Measurements from ENCODE around the gene SRSF9.
"Not testable (repeated sequence)": the region's sequence is repeated elsewhere in the genome, so short reads cannot be mapped to it uniquely, and the experiment has no call there.

Gene SRSF9

DNA sequence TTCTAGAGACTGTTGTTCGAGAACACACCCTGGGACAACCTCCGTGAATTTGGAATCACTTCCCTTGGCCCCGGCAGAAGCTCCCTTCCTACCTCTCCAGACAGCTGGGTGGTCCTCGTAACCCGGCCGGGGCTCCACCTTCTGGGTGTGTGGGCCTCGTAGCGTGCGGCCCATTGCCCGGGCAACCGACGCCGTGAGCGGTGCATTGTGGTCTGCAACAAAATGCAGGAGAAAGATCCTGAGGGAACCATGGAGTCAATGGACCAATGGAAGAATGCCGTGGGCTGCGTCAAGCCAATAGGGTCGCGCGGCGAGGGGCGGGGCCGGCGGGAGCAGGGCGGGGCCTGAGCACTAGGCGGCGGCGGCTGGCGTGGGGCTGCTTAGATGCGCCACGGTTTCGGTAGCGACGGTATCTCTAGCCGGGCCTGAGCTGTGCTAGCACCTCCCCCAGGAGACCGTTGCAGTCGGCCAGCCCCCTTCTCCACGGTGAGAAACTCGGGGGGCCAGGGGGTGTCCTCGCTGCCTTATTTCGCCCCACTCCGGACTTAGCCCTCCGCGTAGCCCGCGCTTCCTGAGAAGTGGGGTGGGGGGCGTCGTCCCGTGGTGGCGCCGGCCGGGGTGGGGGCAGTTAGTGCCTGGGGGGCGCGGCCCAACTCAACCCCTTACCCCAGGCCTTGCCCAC, 26.3 kb upstream of the SRSF9 start, which contains the start of gene DYNLL1:
TSS of gene DYNLL1 (plus strand) at position 383 of the 682 bp plus-strand sequence. CDS start 309 bp downstream, outside the sequence.
- ChIA-PET POLR2A (interaction anchor here (0.6 to 2.4 kb wide), 9 partner anchors 8 to 85 kb away, joined by 3 to 39 read pairs (median 5); partner anchors contain the start of genes COQ5, POP5 and SRSF9), CTCF (interaction anchor here (1.0 kb wide), 1 partner anchor 38 kb away, joined by 3 read pairs; no protein-coding TSS in a partner anchor)
- TF ChIP-seq ELF4 (IDR thresholded peaks at IDR 0.05) (peak; percentile 48; the same call in 1 of the 2 replicates), BHLHE40 (IDR thresholded peaks at IDR 0.05; ENCODE audit: borderline replicate concordance) (no peak), FOXM1 (IDR thresholded peaks at IDR 0.05; ENCODE audit: borderline replicate concordance) (no peak), CTBP1 (IDR thresholded peaks at IDR 0.05; ENCODE audit: borderline replicate concordance) (no peak), TARDBP (IDR thresholded peaks at IDR 0.05) (no peak), ARNT (IDR thresholded peaks at IDR 0.05) (0 out of 2 replicates have a peak, but pooled peaks have one; percentile 42), LEF1 (IDR thresholded peaks at IDR 0.05; ENCODE audit: borderline replicate concordance) (no peak), FOXK2 (IDR thresholded peaks at IDR 0.05) (no peak), SP1 (IDR thresholded peaks at IDR 0.05) (no peak; the same call in 1 of the 2 replicates)
- TF ChIP-seq, protein P1, sequence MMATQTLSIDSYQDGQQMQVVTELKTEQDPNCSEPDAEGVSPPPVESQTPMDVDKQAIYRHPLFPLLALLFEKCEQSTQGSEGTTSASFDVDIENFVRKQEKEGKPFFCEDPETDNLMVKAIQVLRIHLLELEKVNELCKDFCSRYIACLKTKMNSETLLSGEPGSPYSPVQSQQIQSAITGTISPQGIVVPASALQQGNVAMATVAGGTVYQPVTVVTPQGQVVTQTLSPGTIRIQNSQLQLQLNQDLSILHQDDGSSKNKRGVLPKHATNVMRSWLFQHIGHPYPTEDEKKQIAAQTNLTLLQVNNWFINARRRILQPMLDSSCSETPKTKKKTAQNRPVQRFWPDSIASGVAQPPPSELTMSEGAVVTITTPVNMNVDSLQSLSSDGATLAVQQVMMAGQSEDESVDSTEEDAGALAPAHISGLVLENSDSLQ (IDR thresholded peaks at IDR 0.05) = no peak

DNA sequence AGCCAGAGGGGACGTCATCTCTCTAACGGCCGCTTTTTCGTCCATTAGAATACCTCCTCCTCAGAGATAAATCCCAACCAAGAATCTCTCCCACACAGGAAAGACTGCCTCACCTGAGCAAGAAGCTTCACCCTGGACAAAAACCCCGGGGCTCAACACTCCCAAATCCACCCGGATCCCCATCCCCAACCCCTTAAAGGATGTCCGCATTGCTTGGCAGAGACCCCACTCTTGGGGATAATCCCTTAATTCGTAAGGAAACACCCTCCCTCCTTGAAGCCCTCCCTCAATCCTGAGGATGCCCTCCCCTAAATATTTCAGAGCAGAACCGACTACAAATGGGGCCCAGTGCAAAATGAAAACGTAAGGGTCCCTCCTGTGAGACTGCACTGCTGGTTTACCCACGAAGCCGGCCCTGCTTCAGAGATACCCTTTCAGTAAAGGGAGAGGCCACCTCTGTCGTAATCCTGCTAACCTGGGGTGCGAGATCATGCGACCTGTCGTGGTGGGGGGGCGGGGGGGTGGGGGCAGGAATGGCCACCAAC, 25.7 kb upstream of the SRSF9 start:
- CTCF ChIA-PET = no interaction called here
- POLR2A ChIA-PET = interaction anchor here (0.6 to 2.4 kb wide), 6 partner anchors 8 to 52 kb away, joined by 3 to 39 read pairs (median 6); partner anchors contain the start of genes COQ5 and SRSF9
- no peak for DNase-seq (ENCODE audit: extremely low spot score)

More for the DNA sequence above, 26.3 kb upstream of the SRSF9 start, which contains the start of gene DYNLL1:
- DNase-seq (ENCODE audit: extremely low spot score) = peak; percentile 99

DNA sequence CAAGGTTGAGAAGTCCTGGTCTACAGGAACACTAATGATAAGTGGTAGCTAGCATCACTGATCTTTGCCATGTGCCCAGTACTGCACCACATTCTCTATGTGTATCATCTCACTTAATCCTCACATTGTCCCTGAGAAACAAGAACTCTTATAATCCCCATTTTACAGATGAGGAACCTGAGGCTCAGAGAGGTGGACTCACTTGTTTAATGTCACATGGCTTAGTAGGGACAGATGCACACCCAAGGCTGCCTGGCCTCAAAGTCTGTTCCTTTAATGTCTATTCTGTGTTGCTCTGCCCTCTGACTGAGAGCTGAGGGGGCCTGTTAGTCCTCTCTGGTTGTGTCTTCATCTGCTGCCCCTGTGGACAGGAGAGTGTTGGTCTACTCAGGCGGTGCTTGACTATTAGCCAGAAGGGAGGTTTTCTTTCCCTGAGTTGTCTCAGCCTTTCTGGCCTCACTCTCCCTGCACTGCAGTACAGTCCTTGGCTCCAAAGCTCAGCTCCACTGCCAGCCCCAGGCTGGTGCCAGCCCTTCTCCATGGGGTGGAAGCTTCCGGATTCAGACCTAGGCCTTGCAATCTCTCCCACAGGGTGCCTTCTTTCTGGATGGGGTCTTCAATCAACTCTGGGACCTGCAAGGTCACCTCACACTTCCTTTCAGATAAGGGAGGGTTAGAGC, 21.4 kb upstream of the SRSF9 start:
- TF ChIP-seq NFRKB (IDR thresholded peaks at IDR 0.05) (no peak), TARDBP (IDR thresholded peaks at IDR 0.05) (no peak), LEF1 (IDR thresholded peaks at IDR 0.05; ENCODE audit: borderline replicate concordance) (no peak), FOXM1 (IDR thresholded peaks at IDR 0.05; ENCODE audit: borderline replicate concordance) (no peak), FOXK2 (IDR thresholded peaks at IDR 0.05) (no peak), SP1 (IDR thresholded peaks at IDR 0.05) (no peak), L3MBTL2 (conservative IDR thresholded peaks at IDR 0.05) (no peak), HDGF (IDR thresholded peaks at IDR 0.05; ENCODE audit: borderline replicate concordance) (no peak), ARNT (IDR thresholded peaks at IDR 0.05) (no peak), CTBP1 (IDR thresholded peaks at IDR 0.05; ENCODE audit: borderline replicate concordance) (no peak), SUZ12 (IDR thresholded peaks at IDR 0.05) (no peak), FOXA1 (IDR thresholded peaks at IDR 0.05) (no peak), ZNF384 (IDR thresholded peaks at IDR 0.05) (no peak)
- CTCF ChIA-PET = interaction anchor here (1.2 to 2.1 kb wide), 2 partner anchors 15 to 21 kb away, joined by 4 to 6 read pairs; partner anchors contain the start of gene SRSF9
- POLR2A ChIA-PET = interaction anchor here (0.6 to 1.2 kb wide), 4 partner anchors 9 to 290 kb away, joined by 3 to 4 read pairs (median 3); partner anchors contain the start of gene RPLP0
- no peak for DNase-seq (ENCODE audit: extremely low spot score)

More for the DNA sequence above, 25.7 kb upstream of the SRSF9 start:
- TF ChIP-seq ZNF384 (IDR thresholded peaks at IDR 0.05) = no peak
- TF ChIP-seq FOXK2 (IDR thresholded peaks at IDR 0.05) = no peak

DNA sequence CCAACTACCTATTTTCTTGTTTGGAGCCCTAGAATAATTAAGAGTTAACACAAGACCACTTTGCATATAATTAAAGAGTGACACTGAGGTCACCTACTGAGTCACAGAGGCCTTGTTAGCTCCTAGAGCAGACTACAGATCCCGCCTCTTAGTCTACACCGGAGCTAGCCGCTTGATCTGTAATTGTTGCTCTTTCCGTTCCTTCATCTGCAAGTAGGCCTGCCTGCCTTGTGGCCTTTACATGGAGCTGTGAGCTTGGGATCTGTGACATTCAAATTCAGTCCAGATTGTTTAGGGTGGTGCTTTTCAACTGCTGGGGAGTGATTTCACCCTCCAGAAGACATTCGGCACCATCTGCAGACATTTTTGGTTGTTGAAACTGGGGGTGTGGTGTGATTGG, 20.8 kb upstream of the SRSF9 start:
- POLR2A ChIA-PET = interaction anchor here (0.6 to 1.2 kb wide), 2 partner anchors 10 to 33 kb away, joined by 3 read pairs; no protein-coding TSS in a partner anchor

DNA sequence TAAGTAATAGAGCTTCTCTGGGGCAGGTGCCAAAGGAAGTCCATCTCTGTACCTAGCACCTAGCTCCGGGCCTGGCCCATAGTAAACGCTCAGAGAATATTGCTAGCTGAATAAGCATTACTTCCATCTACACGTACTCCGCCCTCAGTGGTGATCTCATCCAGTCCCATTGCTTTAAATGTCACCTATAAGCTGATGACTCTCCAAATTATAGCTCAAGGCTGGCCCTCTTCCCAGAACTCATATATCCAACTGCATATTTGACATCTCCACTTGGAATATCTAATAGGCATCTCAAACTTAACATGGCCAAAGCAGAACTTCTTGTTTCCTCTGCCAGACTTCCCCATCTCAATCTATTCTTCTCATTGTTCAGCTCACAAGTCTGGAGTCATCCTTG, 19.5 kb upstream of the SRSF9 start:
- CTCF ChIA-PET = interaction anchor here (2.1 kb wide), 1 partner anchor 19 kb away, joined by 6 read pairs; the partner anchor contains the start of gene SRSF9
- TF ChIP-seq BHLHE40 (IDR thresholded peaks at IDR 0.05; ENCODE audit: borderline replicate concordance) = no peak
- TF ChIP-seq L3MBTL2 (conservative IDR thresholded peaks at IDR 0.05) = no peak
- TF ChIP-seq FOXK2 (IDR thresholded peaks at IDR 0.05) = no peak
- TF ChIP-seq ELF4 (IDR thresholded peaks at IDR 0.05) = no peak
- DNase-seq (ENCODE audit: extremely low spot score) = no peak

More for the DNA sequence above, 20.8 kb upstream of the SRSF9 start:
- TF ChIP-seq FOXM1 (IDR thresholded peaks at IDR 0.05; ENCODE audit: borderline replicate concordance) = no peak
- CTCF ChIA-PET = interaction anchor here (1.2 to 2.1 kb wide), 2 partner anchors 15 to 20 kb away, joined by 4 to 6 read pairs; partner anchors contain the start of gene SRSF9
- no peak for DNase-seq (ENCODE audit: extremely low spot score)

DNA sequence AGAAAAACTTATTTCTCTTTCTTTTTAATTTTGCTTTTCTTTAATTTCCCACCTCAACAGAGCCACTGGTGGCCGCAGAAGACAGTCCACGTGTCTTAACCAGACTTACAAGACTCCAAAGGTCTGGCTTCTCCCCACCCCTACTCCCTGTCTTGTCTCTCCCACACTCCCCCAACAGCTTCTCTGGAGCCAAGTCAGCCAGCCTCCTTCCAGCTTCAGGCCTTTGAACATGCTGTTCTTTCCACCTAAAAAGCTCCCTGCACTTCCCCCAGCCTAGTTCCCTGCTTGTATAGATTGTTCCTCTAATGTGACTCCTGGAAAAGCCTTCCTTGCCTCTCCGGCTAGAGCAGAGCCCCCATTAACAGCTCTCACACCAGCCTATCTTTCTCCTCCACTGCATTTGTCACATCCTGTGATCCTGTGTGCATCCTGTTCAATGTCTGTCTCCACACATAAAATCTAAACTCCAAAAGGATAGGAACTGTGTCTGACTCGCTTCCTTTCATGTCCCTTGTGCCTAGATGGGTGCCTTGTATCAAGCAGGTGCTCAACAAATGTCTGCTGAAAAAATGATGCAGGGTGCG, 18.6 kb upstream of the SRSF9 start:
- DNase-seq (ENCODE audit: extremely low spot score) = no peak
- ChIA-PET POLR2A (interaction anchor here (1.1 kb wide), 1 partner anchor 13 kb away, joined by 5 read pairs; no protein-coding TSS in a partner anchor), CTCF (no interaction called here)
- TF ChIP-seq ARNT (IDR thresholded peaks at IDR 0.05) = no peak
- no peak for TF ChIP-seq ELF4 (IDR thresholded peaks at IDR 0.05)
- TF ChIP-seq SP1 (IDR thresholded peaks at IDR 0.05) = no peak
- TF ChIP-seq HDGF (IDR thresholded peaks at IDR 0.05; ENCODE audit: borderline replicate concordance) = no peak
- no peak for TF ChIP-seq LEF1 (IDR thresholded peaks at IDR 0.05; ENCODE audit: borderline replicate concordance)
- no peak for TF ChIP-seq FOXA1 (IDR thresholded peaks at IDR 0.05)
- TF ChIP-seq, protein P1 (IDR thresholded peaks at IDR 0.05) = no peak
- no peak for TF ChIP-seq FOXK2 (IDR thresholded peaks at IDR 0.05)
- no peak for TF ChIP-seq BHLHE40 (IDR thresholded peaks at IDR 0.05; ENCODE audit: borderline replicate concordance)
- no peak for TF ChIP-seq CTBP1 (IDR thresholded peaks at IDR 0.05; ENCODE audit: borderline replicate concordance)
- TF ChIP-seq L3MBTL2 (conservative IDR thresholded peaks at IDR 0.05) = no peak
- no peak for TF ChIP-seq TARDBP (IDR thresholded peaks at IDR 0.05)
- TF ChIP-seq FOXM1 (IDR thresholded peaks at IDR 0.05; ENCODE audit: borderline replicate concordance) = no peak
- TF ChIP-seq NFRKB (IDR thresholded peaks at IDR 0.05) = no peak
- no peak for TF ChIP-seq SUZ12 (IDR thresholded peaks at IDR 0.05)

More for the DNA sequence above, 19.5 kb upstream of the SRSF9 start:
- POLR2A ChIA-PET = interaction anchor here (0.8 to 1.6 kb wide), 3 partner anchors 10 to 19 kb away, joined by 3 to 5 read pairs (median 4); partner anchors contain the start of gene SRSF9

DNA sequence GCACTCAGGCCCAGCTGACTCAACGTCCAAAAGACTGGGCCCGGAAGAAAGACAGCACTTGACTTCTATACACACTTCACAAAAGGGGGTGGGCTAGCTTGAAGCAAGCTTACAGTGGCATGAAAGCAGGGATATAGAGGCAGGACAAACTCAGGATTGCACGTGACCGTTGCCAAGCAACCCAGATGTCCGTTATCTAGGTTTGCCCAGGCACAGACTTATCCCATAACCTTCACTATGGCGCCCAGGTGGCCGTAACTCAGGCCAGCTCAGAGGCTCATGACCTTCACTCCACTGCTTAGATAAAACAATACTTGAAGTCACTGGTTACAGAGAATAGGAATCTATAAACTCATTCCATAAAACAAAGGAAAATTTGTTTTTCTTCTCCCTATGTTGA, 18.0 kb upstream of the SRSF9 start:
- POLR2A ChIA-PET = interaction anchor here (0.6 kb wide), 1 partner anchor 8 kb away, joined by 3 read pairs; the partner anchor contains the start of gene DYNLL1
- DNase-seq (ENCODE audit: extremely low spot score); CTCF ChIA-PET: not testable (repeated sequence)
